ENCODE measurements around the gene MYBPHL.

- TF ChIP-seq CTCF (conservative IDR thresholded peaks at IDR 0.05; ENCODE audit: low read depth, low read length) (no peak), EZH2 (IDR thresholded peaks at IDR 0.05; ENCODE audit: low read length, unreplicated experiment) (no peak), EZH2phosphoT487 (IDR thresholded peaks at IDR 0.05; ENCODE audit: borderline replicate concordance, low read length) (no peak)
Observed at GRCh38 chr1:109294481-109294880, 12.3 kb downstream of the MYBPHL start.

Measured in PC-3 (cell line).